Activated T-cell treated with anti-CD3 and anti-CD28 coated beads, Interleukin-2, amount 50 U/mL, for 72 hours (primary cell): ENCODE data around the gene PKNOX1. TPM values are rescaled to one million over a fixed set of nuclear protein-coding genes. Genes with fewer than 3 reads are reported as not detected.
"Not testable (repeated sequence)": the region's sequence is repeated elsewhere in the genome, so short reads cannot be mapped to it uniquely, and the experiment has no call there.

ENCODE experiments used
- ATAC-seq, 2 donors: fragments of 150-1000 bp; cut with Tn5 transposase; replicated peaks in 1 of 2; 2 replicates each; pipeline ENCODE4 v1.10.0; 2021; ENCODE audit warnings: moderate library complexity in 2 of 2, mild to moderate bottlenecking in 1 of 2
- DNase-seq, 2 donors: peaks; one replicate each; pipeline ENCODE4 v3.0.0; 2021 to 2022; ENCODE audit warnings: mixed read lengths in 1 of 2
- H3K27ac Mint-ChIP-seq: one replicate; pipeline ENCODE4 v1.8.0; 2022; ENCODE audit warnings: mild to moderate bottlenecking, moderate library complexity, mixed read lengths
- H3K27me3 Mint-ChIP-seq: one replicate; pipeline ENCODE4 v1.8.0; 2022; ENCODE audit warnings: low read depth, mixed read lengths
- H3K36me3 Mint-ChIP-seq, 2 donors: one replicate each; pipeline ENCODE4 v1.8.0; 2022; ENCODE audit warnings: mixed read lengths in 2 of 2, mild to moderate bottlenecking in 1 of 2; ENCODE audit not compliant: insufficient read depth in 2 of 2
- H3K4me1 Mint-ChIP-seq: one replicate; pipeline ENCODE4 v1.8.0; 2022; ENCODE audit warnings: low read depth, mixed read lengths
- H3K4me3 Mint-ChIP-seq, 2 donors: one replicate each; pipeline ENCODE4 v1.8.0; 2022; ENCODE audit warnings: mild to moderate bottlenecking in 2 of 2, mixed read lengths in 2 of 2, moderate library complexity in 2 of 2
- H3K9me3 Mint-ChIP-seq, 2 donors: one replicate each; pipeline ENCODE4 v1.8.0; 2022; ENCODE audit warnings: mixed read lengths in 2 of 2
- total RNA-seq, 2 donors: library from RNA; stranded (reverse); gene quantifications; one replicate each; pipeline ENCODE4 v1.2.3, GENCODE V29; 2022

Gene PKNOX1
- total RNA-seq, 2 donors from 2014 or later, result 22.8 to 26.8 TPM

DNA sequence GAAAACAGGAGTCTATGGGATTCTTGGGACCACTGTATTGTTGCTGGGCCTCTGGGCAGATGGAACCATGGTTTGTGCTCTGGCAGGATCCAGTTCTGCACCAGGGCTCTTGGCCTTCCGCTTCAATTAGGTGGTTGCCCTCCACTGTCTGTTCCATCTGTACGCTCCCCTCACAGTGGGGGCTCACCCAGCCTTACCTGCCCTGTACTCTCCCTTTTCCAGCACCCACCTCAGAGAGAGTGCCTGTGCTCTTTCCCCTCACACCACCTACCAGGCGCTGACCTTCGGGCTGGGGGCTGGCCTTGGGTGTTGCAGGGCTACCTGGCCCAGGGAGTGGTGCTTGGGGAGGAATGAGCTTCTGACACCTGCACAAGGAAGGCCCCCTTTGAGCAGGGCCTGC is 7.5 kb downstream of the PKNOX1 start:
- Mint-ChIP-seq H3K4me1 (peaks cover 35% of the 10 kb centered on the region), H3K27me3 (no peaks in the 10 kb centered on the region)
- no peak for ATAC-seq

DNA sequence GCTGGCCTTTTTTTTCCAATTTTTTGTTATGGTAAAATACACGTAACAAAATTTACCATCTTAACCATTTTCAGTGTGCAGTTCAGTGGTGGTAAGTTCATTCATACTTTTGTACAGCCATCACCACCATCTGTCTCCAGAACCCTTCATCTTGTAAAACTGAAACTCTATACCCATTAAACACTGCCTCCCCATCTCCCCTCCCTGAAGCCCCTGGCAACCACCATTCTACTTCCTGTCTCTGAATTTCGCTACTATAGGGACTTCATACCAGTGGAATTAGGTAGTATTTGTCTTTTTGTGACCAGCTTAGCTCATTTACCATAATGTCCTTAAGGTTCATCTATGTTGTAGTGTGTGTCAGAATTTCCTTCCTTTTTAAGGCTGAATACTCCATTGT is 8.7 kb downstream of the PKNOX1 start:
- Mint-ChIP-seq H3K27me3 (no peaks in the 10 kb centered on the region), H3K4me3 (peak overlapping the region in 1 of 2 donors; percentile 4), H3K27ac (no peak overlapping the region), H3K9me3 (no peaks in the 10 kb centered on the region), H3K4me1 (peaks cover 22% of the 10 kb centered on the region), H3K36me3 (peaks cover 0 to 3% of the 10 kb centered on the region in 2 donors)
- DNase-seq, result no peak
- ATAC-seq, result peak; percentile 42 to 64

More for the DNA sequence above, 7.5 kb downstream of the PKNOX1 start:
- no peak overlapping the region for H3K4me3 Mint-ChIP-seq
- H3K36me3 Mint-ChIP-seq, result peaks cover 0 to 8% of the 10 kb centered on the region in 2 donors
- no peak overlapping the region for H3K27ac Mint-ChIP-seq
- no peaks in the 10 kb centered on the region for H3K9me3 Mint-ChIP-seq
- no peak for DNase-seq

DNA sequence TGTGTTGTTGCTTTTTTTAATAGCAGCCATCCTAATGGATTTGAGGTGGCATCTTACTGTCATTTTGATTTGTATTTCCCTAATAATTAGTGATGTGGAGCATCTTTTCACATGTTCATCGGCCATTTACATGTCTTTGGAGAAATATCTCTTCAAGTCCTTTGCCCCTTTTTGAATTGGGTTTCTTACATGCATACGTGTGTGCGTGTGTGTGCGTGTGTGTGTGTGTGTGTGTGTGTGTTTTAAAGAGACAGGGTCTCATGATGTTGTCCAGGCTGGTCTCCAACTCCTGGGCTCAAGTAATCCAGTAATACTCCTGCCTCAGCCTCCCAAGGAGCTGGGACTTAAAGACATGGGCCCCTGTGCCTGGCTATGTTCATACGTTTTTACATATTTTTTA is 9.5 kb downstream of the PKNOX1 start:
- Mint-ChIP-seq H3K27ac (no peak overlapping the region), H3K4me3 (no peak overlapping the region), H3K4me1 (peaks cover 22% of the 10 kb centered on the region), H3K9me3 (no peaks in the 10 kb centered on the region), H3K36me3 (peaks cover 0 to 3% of the 10 kb centered on the region in 2 donors), H3K27me3 (no peaks in the 10 kb centered on the region)
- DNase-seq (no peak), ATAC-seq (no peak)

DNA sequence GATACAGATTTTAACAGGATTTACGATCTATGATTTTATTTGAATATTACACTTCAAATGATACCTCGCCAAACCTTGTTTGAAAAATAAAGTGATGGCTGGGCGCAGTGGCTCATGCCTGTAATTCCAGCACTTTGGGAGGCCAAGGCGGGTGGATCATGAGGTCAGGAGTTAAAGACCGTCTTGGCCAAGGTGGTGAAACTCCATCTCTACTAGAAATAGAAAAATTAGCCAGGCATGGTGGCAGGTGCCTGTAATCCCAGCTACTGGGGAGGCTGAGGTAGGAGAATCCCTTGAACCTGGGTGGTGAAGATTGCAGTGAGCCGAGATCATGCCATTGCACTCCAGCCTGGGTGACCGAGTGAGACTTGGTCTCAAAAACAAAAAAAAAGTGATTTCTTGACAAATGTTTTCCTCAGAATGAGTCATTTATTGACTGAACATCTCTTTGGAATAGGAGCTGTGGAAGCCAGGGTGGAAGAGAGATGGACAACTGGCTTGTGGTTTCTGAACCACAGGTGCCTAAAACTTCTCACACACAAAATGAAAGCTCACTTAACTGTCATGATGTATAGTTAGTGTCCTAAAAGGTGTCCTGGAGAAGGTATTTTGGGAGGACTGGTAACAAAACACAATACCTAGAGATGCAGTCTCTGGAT is 11.9 kb downstream of the PKNOX1 start:
- Mint-ChIP-seq H3K4me1 (peaks cover 22% of the 10 kb centered on the region), H3K27ac (no peak overlapping the region), H3K9me3 (no peaks in the 10 kb centered on the region), H3K27me3 (no peaks in the 10 kb centered on the region), H3K36me3 (no peaks in the 10 kb centered on the region), H3K4me3 (no peak overlapping the region)
- no peak for ATAC-seq
- no peak for DNase-seq

DNA sequence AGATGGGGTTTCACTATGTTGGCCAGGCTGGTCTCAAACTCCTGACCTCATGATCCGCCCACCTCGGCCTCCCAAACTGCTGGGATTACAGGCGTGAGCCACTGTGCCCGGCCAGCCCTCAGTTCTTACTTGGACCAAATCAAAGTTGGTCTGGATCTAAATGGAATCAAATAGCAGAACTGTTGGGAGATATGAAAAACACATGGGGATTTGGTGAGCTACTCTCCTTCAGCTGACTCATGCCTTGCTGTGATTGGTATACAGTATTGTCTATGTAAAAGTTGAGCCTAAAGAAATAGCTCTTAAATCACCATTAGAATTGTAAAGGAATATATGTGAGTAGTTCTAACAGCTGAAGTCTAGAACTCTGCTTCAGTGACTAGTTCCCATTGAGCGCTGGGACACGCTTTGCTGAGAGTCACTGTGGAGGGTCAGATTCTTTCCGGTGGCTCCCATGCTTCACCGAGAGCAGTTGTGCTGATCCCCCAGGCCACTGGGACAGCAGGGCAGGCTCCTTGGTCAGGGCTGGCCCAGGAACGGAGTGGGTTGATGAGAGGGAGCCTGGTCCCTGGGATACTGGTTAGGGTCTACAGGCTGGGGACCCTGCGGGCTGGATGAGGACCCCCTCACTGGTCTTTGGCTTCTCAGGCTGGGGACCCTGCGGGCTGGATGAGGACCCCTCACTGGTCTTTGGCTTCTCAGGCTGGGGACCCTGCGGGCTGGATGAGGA is 14.0 kb downstream of the PKNOX1 start:
- ATAC-seq, result no peak
- Mint-ChIP-seq H3K4me3 (no peak overlapping the region), H3K36me3 (no peaks in the 10 kb centered on the region), H3K27ac (no peak overlapping the region), H3K4me1 (peaks cover 10% of the 10 kb centered on the region), H3K9me3 (no peaks in the 10 kb centered on the region), H3K27me3 (no peaks in the 10 kb centered on the region)
- no peak for DNase-seq

DNA sequence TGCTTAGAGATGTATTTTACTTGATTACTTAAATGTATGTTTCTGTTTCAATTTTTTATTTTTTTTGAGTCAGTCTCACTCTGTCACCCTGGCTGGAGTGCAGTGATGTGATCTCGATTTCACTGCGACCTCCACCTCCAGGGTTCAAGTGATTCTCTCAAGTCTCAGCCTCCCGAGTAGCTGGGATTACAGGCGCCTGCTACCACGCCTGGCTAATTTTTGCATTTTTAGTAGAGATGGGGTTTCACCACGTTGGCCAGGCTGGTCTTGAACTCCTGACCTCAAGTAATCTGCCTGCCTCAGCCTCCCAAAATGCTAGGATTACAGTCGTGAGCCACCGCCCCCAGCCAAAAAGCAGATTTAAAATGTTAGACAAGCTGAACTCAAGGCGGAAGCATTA is 15.0 kb downstream of the PKNOX1 start:
- not testable (repeated sequence) for H3K9me3 Mint-ChIP-seq, H3K27ac Mint-ChIP-seq

DNA sequence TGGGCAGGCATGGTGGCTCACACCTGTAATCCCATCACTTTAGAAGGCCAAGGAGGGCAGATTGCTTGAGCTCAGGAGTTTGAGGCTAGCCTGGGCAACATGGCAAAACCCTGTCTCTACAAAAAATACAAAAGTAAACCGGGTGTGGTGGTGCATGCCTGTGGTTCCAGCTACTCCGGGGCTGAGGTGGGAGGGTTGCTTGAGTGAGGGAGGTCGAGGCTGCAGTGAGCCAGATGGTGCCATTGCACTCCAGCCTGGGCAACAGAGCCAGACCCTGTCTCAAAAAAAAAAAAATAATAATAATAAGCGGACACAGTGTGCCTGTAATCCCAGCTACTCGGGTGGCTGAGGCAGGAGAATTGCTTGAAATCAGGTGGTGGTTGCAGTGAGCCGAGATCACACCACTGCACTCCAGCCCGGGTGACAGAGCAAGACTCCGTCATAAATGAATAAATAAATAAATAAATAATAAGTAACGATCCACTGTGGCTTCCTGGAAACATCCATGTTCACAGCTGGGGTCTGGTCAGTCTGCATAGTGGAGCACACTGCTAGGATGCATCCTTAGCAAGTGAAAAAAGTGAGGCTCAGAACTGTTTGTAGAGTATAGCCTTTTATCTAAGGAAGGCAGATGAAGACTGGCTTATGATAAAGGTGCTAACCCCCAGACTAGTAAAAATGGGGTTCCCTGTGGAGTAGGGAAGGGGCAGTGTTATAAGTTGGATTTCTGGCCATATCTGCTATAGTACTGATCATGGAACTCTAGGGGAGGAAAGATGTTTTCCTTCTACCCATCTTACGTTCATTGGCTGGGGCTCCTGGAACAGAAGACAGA is 15.7 kb downstream of the PKNOX1 start:
- Mint-ChIP-seq H3K4me3 (no peak overlapping the region), H3K27ac (peak overlapping the region; percentile 60), H3K9me3 (no peaks in the 10 kb centered on the region), H3K36me3 (no peaks in the 10 kb centered on the region), H3K27me3 (no peaks in the 10 kb centered on the region), H3K4me1 (peaks cover 10% of the 10 kb centered on the region)
- ATAC-seq (no peak), DNase-seq (no peak)

More for the DNA sequence above, 15.0 kb downstream of the PKNOX1 start:
- H3K4me3 Mint-ChIP-seq, H3K4me1 Mint-ChIP-seq, ATAC-seq, DNase-seq, H3K27me3 Mint-ChIP-seq, H3K36me3 Mint-ChIP-seq: not testable (repeated sequence)

DNA sequence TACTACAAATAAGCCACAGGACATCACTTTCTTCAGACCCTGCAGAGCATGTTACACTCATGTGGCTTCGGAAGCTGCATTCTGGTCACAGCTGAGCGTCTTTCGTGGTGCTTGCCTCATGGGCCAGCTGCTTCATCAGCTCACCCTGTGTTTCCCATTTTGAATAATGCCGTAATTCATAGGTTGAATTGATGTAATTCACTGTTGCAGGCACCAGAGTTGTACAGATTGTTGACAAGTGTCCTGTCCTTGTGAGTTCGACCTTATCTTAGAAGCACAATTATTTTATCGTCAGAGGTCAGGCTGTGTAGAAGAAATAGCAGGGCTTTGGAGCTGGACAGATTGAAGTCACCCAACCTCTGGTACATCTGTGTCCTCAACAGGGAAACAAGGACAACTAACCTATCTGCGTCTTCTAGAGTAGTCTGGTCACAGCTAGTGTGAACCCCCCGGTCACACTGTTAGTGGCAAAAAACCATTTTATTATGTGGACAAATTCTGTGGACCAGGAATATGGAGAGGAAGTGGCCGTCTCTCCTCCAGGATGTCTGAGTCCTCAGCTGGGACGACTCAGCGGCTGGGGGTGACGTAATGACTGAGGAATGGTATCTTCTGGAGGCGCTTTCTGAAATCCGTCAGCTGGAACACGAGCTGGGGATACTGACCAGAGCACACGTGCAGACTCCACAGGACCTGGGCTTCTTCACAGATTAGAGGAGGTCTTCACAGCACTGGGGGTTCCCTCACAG is 17.8 kb downstream of the PKNOX1 start:
- Mint-ChIP-seq H3K27ac (no peak overlapping the region), H3K4me3 (no peak overlapping the region)
- ATAC-seq, result no peak

DNA sequence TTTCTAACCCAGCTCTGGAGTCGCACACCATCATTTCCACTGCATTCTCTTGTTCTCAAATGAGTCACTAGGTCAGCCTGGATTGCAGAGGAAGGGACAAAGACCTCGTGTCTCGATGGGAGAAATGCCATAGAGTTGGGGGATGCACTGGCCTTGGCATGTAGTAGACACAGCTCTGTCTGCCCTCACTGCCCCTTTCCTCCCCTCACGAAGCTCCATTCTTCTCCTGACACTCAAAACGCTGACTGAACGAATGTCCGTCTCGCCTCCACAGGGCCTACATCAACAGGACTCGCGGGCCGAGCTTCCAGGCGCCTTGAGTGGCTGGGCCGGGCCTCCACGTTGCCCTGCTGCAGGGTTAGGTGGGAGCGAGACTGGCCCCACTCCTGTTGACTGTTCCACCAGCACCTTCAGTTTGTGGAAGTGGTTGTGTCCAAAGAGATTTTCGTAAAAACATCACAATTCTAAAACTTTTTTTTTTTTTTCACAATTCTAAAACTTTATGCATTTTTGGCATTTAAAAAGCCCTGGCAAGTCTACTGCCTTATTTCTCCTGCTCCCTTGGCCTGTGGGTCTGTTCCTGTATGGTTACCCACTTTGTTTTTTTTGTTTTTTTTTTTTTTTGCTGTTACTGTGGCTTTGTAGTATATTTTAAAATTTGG is 18.8 kb downstream of the PKNOX1 start:
- Mint-ChIP-seq H3K27me3 (no peaks in the 10 kb centered on the region), H3K27ac (no peak overlapping the region), H3K4me1 (peaks cover 8% of the 10 kb centered on the region), H3K9me3 (peaks cover 0 to 3% of the 10 kb centered on the region in 2 donors), H3K4me3 (no peak overlapping the region), H3K36me3 (peaks cover 0 to 4% of the 10 kb centered on the region in 2 donors)
- no peak for ATAC-seq
- no peak for DNase-seq

More for the DNA sequence above, 17.8 kb downstream of the PKNOX1 start:
- Mint-ChIP-seq H3K27me3 (no peaks in the 10 kb centered on the region), H3K4me1 (peaks cover 2% of the 10 kb centered on the region), H3K9me3 (no peaks in the 10 kb centered on the region), H3K36me3 (no peaks in the 10 kb centered on the region)
- DNase-seq, result no peak

DNA sequence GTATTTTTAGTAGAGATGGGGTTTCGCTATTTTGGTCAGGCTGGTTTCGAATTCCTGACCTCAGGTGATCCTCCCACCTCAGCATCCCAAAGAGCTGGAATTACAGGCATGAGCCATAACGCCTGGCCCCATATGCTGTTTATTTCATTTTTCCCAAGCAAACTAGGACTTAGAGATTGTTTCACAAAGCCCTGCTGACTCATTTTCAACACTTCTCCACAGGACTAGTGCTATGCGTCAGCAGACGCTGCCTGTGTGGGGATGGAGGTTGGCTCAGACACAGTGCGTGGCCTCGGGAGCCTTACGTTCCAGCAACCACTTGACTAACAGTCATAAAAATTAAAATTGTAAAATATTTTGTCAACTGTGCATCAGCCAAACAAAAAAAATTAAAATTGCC is 22.7 kb downstream of the PKNOX1 start:
- Mint-ChIP-seq H3K9me3 (peaks cover 7 to 9% of the 10 kb centered on the region in 2 donors), H3K27me3 (no peaks in the 10 kb centered on the region), H3K27ac (no peak overlapping the region), H3K4me3 (no peak overlapping the region), H3K4me1 (peaks cover 8% of the 10 kb centered on the region), H3K36me3 (peaks cover 7 to 14% of the 10 kb centered on the region in 2 donors)
- ATAC-seq, result peak; percentile 59 to 85
- DNase-seq, result peak; percentile 14 to 17

DNA sequence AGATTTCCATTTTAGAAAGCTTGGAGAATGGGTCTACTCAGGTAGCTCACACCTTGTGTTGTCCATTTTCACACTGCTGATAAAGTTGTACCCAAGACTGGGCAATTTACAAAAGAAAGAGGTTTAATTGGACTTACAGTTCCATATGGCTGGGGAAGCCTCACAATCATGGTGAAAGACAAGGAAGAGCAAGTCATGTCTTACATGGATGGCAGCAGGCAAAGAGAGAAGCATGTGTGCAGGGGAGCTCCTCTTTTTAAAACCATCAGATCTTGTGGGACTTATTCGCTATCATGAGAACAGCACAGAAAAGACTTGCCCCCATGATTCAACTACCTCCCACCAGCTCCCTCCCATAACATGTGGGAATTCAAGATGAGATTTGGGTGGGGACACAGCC is 23.6 kb downstream of the PKNOX1 start:
- not testable (repeated sequence) for DNase-seq, H3K4me1 Mint-ChIP-seq, H3K27ac Mint-ChIP-seq, ATAC-seq, H3K27me3 Mint-ChIP-seq, H3K9me3 Mint-ChIP-seq, H3K4me3 Mint-ChIP-seq
- H3K36me3 Mint-ChIP-seq, result peaks cover 7 to 14% of the 10 kb centered on the region in 2 donors

DNA sequence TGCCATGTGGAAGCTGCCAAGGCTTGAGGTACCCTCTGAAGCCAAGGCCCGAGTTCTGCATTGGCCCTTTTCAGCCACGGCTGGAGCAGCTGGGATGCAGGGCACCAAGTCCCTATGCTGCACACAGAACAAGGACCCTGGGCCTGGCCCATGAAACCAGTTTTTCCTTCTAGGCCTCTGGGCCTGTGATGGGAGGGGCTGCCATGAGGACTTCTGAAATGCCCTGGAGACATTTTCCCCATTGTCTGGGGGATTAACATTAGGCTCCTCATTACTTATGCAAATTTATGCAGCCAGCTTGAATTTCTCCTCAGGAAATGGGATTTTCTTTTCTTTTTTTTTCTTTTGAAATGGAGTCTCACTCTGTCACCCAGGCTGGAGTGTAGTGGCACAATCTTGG is 24.8 kb downstream of the PKNOX1 start:
- H3K36me3 Mint-ChIP-seq, result peaks cover 7 to 14% of the 10 kb centered on the region in 2 donors
- H3K9me3 Mint-ChIP-seq, H3K27ac Mint-ChIP-seq, ATAC-seq, H3K27me3 Mint-ChIP-seq, H3K4me3 Mint-ChIP-seq, H3K4me1 Mint-ChIP-seq, DNase-seq: not testable (repeated sequence)
